Measurements from ENCODE around the gene EPB41L4B. TPM values are rescaled to one million over a fixed set of nuclear protein-coding genes. Genes with fewer than 3 reads are reported as not detected.

The EPB41L4B gene
- total and polyA plus RNA-seq, 2 experiments from 2014 or later: 11.0 to 32.2 TPM

- no peaks in the 10 kb centered on the region for H3K27me3 ChIP-seq (ENCODE audit: insufficient read depth)
- ATAC-seq: peak; percentile 39; the same call in 1 of the 3 replicates
- Mint-ChIP-seq H3K9me3 (no peaks in the 10 kb centered on the region), H3K36me3 (ENCODE audit: low read depth) (no peaks in the 10 kb centered on the region), H3K27ac (no peak overlapping the region), H3K4me1 (no peaks in the 10 kb centered on the region; the same call in 2 of the 3 replicates), H3K27me3 (ENCODE audit: insufficient read depth, low read depth, poor library complexity) (peaks cover 4% of the 10 kb centered on the region), H3K4me3 (no peak overlapping the region)
- no peaks in the 10 kb centered on the region for H4K20me1 ChIP-seq (replicated peaks; ENCODE audit: insufficient read depth)
- no peak overlapping the region for H3K4me2 ChIP-seq
- no peak for DNase-seq (ENCODE audit: low spot score)
- no peaks in the 10 kb centered on the region for H3F3A ChIP-seq (replicated peaks; ENCODE audit: low read depth)
- no peaks in the 10 kb centered on the region for H3K36me3 ChIP-seq (ENCODE audit: insufficient read depth)
- TF ChIP-seq ZNF462 (CRISPR knock-in tag; IDR thresholded peaks at IDR 0.05) (no peak), CREB1 (CRISPR knock-in tag; IDR thresholded peaks at IDR 0.05; ENCODE audit: low read depth) (no peak), ZNF114 (CRISPR knock-in tag; IDR thresholded peaks at IDR 0.05) (no peak), STAT1 (IDR thresholded peaks at IDR 0.05; ENCODE audit: unreplicated experiment) (no peak), JUNB (IDR thresholded peaks at IDR 0.05; ENCODE audit: unreplicated experiment) (no peak), EZH2phosphoT487 (IDR thresholded peaks at IDR 0.05; ENCODE audit: unreplicated experiment) (no peak), REST (IDR thresholded peaks at IDR 0.05; ENCODE audit: unreplicated experiment) (no peak), NANOG (IDR thresholded peaks at IDR 0.05; ENCODE audit: borderline replicate concordance) (no peak), CTCF (conservative IDR thresholded peaks at IDR 0.05; ENCODE audit: low read depth in 2 of 2) (no peak), ZNF331 (CRISPR knock-in tag; IDR thresholded peaks at IDR 0.05; ENCODE audit: low read depth) (no peak)
- H3K27ac ChIP-seq (ENCODE audit: low read depth): no peak overlapping the region
- no peak overlapping the region for H2AFZ ChIP-seq
- no peak overlapping the region for H3K4me3 ChIP-seq
- no peaks in the 10 kb centered on the region for H3K9me2 ChIP-seq (ENCODE audit: insufficient read depth)
- H3K4me1 ChIP-seq (ENCODE audit: insufficient read depth): no peaks in the 10 kb centered on the region
- no peaks in the 10 kb centered on the region for H3K79me2 ChIP-seq (replicated peaks; ENCODE audit: insufficient read depth)
Observed at GRCh38 chr9:109355564-109356297, 34.9 kb upstream of the EPB41L4B start.
